Measurements from ENCODE around the gene GPA33.

The GPA33 gene

GRCh38 chr1:167090314-167090942 is at the start of gene GPA33:
GPA33 (minus strand) TSS chr1:167090377; CDS start chr1:167090287, 90 bp downstream.
- DNase-seq (ENCODE audit: low read depth): no peak

- DNase-seq (ENCODE audit: low read depth): no peak
These were observed 48.5 kb upstream of the GPA33 start for GRCh38 chr1:167138703-167139102.

GRCh38 chr1:167137793-167138510 is 47.8 kb upstream of the GPA33 start:
- no peak for DNase-seq (ENCODE audit: low read depth)

DNA sequence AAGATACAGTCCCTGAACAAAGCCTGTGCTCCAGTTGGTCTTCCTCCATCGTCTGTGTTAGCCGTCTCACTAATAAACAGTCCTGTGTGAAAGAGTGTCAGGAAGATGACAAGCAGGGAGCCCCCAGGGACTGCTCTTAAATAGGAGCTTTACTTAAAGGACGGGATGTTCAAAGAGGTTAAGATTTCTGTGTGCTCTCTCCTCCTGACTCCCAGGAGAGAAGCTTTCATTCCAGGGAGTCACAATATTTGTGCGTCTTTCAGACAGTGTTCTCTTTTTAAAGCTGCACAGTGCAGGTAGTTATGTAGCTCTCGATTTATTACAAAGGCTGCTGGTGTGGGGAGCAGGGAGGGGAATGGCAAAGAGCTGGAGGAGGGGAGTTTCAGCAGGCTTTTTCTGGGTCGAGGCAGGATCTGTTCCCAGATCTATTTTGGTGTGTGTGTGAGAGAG is 47.2 kb upstream of the GPA33 start:
- no peak for DNase-seq (ENCODE audit: low read depth)

DNA sequence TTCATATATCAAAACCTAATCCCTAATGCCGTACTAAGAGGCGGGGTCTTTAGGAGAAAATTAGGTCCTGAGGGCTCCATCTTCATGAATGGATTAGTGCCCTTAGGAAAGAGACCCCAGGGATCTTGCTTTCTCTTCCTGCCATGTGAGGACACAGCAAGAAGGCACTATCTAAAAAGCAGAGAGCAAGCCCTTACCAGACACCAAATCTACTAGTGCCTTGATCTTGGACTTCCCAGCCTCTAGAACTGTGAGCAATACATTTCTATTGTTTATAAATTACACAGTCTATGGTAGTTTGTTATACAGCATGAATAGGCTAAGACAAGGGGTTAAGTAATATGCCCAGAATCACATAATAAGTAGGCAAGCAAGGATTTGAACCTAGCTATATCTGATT is 46.6 kb upstream of the GPA33 start:
- no peak for DNase-seq (ENCODE audit: low read depth)

GRCh38 chr1:167136191-167136614 is 46.0 kb upstream of the GPA33 start:
- DNase-seq (ENCODE audit: low read depth): no peak

DNA sequence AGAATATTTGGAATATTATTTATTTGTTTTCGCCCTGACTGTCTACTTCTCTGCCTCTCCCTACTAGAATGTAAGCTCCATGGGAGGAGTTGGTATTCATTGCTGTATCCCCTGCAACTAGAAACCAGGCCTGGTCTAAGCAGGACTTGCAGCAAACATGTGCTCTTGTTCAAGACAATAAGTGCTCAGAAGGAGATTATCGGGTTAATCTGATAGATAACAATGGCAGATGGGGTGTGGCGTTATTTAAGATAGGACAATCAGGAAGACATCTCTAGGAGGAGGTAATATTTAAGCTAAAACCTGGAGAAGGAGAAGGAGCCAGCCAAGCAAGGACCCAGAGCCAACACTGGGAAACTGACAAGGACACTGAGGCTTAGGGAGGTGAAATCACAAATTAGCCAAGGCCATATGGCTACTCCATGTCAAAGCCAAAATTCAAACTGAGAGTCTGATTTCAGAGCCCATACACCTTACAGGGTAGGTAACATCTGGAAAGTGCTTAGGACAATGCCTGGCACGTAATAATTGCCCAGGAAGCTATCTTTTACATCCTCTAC is 45.2 kb upstream of the GPA33 start:
- DNase-seq (ENCODE audit: low read depth): no peak

DNA sequence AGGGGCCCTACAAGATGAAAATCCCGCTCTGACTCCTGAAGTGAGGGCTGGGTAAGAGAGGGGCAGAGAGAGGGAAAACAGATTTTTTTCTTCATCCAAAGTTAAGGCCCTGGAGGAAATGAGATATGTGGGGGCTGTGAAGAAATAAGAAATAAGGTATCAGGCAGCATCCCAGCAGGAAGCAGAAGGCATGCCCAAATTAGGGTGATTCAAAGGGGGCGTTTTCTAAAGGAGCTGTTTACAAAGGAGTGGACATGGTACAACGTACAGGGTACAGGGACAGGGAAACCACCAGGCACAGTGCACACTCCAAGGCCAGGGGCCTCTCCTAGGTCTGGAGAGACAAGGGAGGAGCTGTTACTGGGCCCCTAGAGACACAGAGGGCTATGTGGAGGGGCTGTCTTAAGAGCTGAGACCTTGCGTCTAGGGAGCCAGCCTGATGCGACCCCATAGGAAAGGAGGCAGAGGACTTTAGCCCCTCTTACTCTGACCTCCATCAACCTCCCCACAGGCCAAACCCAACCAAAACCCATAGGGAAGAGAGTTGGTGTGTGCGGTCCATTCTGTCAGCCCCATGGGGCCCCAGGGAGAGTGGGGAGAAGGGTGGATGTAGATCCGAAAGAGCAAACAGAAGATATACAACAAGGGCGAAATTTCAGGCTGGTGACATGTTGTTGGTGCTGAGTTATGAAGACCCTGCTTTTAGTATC is 42.3 kb upstream of the GPA33 start:
- no peak for DNase-seq (ENCODE audit: low read depth)

- no peak for DNase-seq (ENCODE audit: low read depth)
These were observed 40.8 kb upstream of the GPA33 start for GRCh38 chr1:167130829-167131510.

DNA sequence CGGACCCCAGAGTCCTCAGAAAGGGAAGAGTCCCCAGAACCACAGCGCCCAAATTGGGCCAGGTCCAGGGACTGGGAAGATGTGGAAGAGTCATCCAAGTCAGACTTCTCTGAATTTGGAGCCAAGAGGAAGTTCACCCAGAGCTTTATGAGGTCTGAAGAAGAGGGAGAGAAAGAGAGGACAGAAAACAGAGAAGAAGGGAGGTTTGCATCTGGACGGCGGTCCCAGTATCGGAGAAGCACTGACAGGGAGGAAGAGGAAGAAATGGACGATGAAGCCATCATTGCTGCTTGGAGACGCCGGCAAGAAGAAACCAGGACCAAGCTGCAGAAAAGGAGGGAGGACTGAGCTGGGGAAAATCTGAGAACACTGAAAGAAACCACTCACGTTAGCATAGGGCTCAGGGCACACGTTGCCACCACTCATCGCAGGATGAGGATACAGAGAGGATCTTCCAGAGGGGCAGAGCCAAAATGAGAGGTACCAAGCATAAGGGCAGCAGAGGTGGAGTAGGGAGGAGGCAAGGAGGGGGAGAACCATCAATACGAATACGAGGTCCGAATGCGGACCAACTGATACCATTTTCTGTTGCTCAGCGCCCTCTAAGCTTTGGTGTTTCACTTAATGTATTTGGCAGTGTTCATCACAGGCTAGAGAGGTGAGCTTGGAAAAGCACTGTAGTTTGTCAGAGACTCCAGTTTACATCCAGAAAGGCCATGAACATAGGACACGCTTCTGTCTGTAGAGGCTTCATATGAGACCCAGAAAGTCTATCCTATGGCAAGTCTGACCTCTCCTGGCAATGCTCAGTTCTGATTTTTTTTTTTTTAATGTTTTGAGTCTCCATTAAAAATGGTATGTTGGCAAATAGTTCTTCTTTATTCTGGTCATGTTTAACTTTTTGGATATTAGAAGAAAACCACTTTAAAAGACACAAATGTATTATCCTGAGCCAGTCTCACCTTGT is 38.4 kb upstream of the GPA33 start:
- DNase-seq (ENCODE audit: low read depth): no peak

- DNase-seq (ENCODE audit: low read depth): no peak
These were observed 37.5 kb upstream of the GPA33 start for GRCh38 chr1:167127661-167128060.

GRCh38 chr1:167127236-167127635 is 37.1 kb upstream of the GPA33 start:
- DNase-seq (ENCODE audit: low read depth): no peak

DNA sequence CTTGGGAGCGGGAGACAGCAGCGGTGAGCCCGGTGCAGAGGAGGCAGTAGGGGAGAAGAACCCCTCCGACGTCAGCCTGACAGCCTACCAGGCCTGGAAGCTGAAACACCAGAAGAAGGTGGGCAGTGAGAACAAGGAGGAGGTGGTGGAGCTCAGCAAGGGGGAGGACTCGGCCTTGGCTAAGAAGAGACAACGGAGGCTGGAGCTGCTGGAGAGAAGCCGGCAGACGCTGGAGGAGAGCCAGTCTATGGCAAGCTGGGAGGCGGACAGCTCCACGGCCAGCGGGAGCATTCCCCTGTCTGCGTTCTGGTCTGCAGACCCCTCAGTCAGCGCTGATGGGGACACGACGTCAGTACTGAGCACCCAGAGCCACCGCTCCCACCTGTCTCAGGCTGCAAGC is 36.6 kb upstream of the GPA33 start:
- no peak for DNase-seq (ENCODE audit: low read depth)

GRCh38 chr1:167126317-167126716 is 36.1 kb upstream of the GPA33 start:
- no peak for DNase-seq (ENCODE audit: low read depth)

DNA sequence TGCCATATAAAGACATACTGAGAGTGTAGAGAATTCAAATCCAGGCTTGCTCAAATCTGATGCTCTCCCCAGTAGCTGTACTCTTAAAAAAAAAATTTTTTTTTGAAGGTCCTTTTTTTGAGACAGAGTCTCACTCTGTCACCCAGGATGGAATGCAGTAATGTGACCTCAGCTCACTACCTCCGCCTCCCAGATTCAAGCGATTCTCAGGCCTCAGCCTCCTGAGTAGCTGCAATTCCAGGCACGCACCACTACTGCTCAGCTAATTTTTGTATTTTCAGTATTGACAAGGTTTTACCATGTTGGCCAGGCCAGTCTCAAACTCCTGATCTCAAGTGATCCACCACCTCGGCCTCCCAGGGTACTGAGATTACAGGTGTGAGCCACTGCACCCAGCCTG is 32.4 kb upstream of the GPA33 start:
- no peak for DNase-seq (ENCODE audit: low read depth)

DNA sequence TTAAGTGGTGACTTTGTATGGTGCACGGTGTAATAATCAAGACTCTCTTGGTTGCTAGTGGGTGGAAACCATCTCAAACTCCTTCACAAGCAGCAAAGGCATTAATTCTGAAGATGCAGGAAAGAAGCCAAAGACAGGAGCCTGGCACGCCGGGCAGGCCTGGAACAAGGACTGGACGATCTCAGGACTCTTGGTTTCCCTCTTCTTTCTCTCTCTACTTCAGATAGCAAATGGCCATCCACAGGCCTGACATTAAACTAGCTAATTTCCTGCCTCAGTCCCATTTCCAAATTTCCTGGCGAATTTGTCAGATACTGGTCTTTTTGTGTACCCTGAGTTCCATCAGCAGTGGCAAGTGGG is 31.9 kb upstream of the GPA33 start:
- no peak for DNase-seq (ENCODE audit: low read depth)

GRCh38 chr1:167121375-167122120 is 31.4 kb upstream of the GPA33 start:
- DNase-seq (ENCODE audit: low read depth): peak; percentile 9

DNA sequence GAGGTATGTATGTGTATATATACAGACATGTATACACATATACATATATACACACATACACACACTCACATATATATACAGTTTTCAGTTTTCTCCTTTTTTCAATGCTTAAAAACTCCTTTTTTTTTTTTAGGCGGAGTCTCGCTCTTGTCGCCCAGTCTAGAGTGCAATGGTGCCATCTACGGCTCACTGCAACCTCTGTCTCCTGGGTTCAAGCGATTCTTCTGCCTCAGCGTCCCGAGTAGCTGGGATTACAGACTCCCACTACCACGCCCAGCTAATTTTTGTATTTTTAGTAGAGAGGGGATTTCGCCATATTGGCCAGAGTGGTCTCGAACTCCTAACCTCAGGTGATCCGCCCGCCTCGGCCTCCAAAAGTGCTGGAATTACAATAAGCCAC is 30.7 kb upstream of the GPA33 start:
- DNase-seq (ENCODE audit: low read depth): no peak

DNA sequence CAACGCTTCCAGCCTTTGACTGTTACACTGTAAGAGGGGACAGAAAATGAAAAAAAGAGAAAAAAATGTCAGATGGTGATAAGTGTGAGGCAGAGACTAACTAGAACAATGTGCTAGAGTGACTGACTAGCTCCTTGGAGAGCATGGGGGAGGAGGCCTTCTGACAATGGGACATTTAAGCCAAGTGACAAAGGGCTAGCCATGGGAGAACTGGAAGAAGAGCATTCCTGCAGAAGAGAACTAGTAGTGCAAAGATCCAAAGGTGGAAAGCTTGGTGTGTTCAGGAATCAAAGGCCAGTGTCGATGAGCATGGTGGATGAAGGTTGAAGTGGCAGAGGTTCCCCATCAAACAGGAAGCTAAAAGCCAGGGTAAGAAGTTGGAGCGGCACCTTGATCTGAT is 29.5 kb upstream of the GPA33 start:
- DNase-seq (ENCODE audit: low read depth): no peak

DNA sequence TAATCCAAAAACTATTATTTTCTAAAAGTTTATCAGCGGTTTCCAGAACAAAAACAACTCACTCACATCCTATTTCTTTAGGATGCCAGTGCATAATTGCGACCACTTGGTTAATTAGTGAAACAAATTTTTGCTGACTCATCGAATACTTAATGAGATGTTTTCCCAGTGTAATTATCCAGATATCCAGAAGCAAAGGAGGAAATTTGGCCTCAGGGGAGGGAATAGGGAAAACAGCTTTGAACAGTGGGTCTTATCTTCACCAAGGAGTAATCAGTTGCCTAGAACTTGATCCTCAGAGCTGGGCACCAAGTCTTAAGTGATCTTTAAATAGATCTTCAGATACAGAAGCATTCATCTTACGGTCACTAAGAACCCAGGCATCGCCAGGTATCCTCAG is 28.0 kb upstream of the GPA33 start:
- DNase-seq (ENCODE audit: low read depth): no peak

All from stimulated activated CD4-positive, alpha-beta T cell treated with anti-CD3 and anti-CD28 coated beads, Interleukin-2, amount 100 ng/mL, for 4 hours (primary cell).